HG02623 (cell line): Measurements from ENCODE around the gene PACRG.
"Not testable (repeated sequence)": the region's sequence is repeated elsewhere in the genome, so short reads cannot be mapped to it uniquely, and the experiment has no call there.

Experiments
- ATAC-seq: cut with Tn5 transposase; IDR thresholded peaks from one replicate; pipeline ENCODE4 v1.9.1; 2021; ENCODE audit warnings: moderate library complexity; ENCODE audit not compliant: unreplicated experiment

Gene PACRG

DNA sequence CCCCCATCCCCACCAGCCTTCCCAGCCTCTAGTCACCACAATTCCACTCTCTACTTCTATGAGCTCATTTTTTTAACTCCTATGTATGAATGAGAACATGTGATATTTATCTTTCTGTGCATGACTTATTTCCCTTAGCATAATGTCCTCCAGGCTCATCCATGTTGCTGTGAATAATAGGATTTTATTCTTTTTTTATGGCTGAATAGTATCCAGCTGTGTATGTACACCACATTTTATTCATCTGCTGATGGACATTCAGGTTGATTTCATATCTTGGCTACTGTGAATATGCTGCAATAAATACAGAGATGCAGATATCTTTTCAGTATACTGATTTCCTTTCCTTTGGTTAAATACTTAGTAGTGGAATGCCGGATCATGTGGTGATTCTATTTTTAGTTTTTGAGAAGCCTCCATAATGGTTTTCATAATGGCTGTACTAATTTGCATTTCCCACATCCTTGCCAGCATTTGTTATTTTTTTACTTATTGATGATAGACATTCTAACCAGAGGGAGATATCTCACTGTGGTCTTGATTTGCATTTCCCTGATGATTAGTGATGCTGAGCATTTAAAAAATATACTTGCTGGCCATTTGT lies 194.9 kb downstream of the PACRG start:
- no peak for ATAC-seq

DNA sequence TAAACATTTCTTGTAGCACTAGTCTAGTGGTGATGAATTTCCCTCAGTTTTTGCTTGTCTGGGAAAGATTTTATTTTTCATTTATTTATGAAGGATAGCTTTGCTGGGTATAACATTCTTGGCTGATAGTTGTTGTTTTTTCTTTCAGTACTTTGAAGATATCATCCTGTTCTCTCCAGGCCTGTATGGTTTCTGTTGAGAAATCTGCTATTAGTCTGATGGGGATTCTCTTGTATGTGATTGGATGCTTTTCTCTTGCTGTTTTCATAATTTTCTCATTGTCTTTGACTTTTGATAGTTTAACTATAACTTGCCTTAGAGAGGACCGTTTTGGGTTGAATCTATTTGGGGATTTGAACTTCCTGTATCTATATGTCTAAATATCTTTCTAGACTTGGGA lies 207.1 kb downstream of the PACRG start:
- ATAC-seq = no peak

DNA sequence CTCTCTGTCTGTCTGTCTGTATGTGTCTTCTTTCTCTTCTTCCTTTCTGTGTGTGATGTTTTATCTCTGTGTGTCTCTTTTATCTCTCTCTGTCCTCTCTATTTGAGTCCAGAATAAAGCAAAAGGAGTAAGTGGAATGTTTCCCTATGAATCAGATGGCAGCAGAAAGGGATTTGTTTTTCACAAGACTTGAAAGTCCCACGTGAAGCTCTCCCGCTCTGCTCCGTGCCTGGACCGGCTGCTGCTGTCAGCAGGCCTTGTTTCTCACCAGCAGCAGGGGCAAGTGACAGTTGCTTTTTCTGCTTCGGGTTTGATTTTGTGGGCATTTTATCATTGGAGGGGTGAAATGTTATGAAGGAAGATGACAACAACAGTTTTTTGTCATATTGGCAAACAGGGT lies 212.7 kb downstream of the PACRG start:
- no peak for ATAC-seq

DNA sequence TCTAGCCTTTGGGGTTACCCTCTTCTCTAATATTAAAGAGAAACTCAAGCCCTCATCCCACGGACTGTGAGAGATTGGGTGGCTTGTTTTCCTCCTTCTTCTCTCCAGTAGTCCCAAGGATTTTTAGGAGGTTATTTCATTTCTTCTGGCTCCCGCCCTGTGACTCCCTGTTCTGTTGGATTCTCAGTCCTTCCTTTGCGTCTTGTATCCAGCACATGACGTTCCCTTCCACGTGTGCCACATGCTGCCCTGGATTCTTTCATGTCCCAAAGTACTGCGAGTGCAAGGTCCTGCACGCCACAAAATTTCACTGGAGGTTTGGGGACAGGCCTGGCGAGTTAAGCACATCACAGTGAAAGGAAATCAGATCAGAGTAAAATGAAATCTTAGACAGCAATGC lies 213.4 kb downstream of the PACRG start:
- ATAC-seq = no peak

DNA sequence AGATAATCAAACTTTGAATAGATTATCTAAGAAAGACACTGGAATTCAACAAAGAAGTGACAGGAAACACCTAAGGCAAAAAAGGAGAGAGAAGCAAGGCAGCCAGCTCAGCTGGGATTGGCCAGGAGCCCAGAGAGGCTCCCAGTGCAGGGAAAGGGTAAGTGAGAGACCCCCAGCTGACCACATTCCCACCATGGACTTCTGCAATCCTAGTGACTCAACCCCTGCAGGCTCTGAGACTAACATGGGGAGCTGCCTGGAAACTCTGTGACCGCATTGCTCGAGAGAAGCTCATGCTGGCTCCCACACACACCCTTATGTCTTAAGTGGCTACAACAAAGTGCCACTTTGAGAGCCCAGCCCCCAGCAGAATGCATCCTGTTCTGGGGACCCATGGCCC lies 215.1 kb downstream of the PACRG start:
- ATAC-seq = no peak

DNA sequence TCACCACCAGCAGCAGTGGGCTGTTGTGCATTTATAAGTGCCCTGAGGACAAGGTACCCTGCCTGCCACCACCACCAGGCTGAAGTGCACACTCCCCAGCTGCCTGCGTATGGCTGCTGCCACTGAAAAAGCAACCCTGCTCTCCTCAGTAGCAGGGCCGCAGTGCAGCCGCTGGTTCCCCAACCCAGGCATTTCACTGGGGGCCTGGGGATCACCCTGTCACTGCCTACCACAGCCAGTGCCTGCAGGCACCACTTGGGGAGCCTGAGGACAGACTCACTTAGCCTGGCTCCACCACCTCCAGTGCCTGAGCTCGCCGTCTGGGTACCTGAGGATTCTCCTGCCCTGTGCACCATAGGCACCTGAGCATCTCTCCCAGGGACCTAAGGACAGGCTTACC lies 215.6 kb downstream of the PACRG start:
- ATAC-seq = no peak

DNA sequence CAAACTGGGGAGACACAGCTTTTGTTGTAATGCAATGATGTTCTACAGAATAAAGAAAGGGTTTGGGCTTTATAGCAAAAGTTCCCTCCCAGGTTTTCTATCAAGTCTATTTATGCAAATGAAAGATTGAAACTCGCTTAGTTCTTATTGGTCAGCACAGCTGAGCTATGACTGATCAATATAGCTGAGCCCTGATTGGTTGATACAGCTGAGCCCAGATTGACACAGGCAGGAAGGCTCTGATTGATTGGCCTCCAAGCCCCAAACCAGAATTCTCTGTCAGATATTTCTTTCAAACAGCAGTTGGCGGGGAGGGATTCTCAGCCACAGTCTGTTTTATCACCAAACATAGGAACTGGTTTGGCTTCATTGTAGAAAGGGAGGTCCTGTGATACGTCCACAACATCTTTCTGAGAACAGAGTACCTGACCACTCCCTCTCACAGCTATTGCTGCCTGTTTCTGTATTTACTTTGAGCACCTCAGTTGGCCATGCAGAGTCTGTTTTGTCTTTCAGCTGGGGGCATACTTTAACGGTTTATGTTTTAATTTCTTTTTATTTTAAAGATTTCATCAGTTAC lies 223.5 kb downstream of the PACRG start:
- no peak for ATAC-seq

DNA sequence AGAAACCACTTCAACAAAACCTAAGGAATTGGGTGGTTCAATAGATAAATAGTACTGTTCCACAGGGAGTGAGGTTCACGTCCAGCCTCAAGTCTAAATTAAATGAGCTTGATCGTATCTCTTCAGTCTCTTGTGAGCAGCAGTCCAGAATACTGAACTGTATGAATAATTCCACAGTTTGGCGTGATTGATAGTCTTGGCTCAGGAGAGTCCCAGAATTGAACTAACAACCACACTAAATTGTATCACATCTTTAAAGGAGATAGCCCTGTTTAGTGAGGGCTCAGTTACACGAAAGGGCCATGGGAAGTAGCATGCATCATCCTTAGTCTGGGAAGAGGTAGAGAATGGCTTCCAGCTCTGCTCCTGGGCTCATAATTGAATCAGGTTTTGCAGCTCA lies 224.6 kb downstream of the PACRG start:
- ATAC-seq = no peak

DNA sequence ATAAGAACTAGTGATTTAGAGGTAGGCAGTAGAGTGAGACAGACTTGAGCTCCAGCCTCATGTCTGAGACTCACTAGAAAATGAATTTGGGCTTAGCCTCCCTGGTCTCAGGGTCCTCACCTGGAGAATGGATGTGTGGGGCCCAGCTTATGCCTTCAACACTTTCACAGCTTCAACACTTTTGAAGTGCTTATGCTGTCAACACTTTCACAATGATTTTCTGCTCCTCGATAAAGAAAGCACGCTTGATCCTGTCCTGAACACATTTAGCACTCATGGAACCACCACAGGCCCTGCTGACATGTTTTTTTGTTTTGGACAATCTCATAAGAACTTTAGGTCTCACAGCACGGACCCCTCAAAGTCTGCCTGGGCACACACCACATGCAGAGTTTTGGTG lies 229.3 kb downstream of the PACRG start:
- ATAC-seq = no peak

DNA sequence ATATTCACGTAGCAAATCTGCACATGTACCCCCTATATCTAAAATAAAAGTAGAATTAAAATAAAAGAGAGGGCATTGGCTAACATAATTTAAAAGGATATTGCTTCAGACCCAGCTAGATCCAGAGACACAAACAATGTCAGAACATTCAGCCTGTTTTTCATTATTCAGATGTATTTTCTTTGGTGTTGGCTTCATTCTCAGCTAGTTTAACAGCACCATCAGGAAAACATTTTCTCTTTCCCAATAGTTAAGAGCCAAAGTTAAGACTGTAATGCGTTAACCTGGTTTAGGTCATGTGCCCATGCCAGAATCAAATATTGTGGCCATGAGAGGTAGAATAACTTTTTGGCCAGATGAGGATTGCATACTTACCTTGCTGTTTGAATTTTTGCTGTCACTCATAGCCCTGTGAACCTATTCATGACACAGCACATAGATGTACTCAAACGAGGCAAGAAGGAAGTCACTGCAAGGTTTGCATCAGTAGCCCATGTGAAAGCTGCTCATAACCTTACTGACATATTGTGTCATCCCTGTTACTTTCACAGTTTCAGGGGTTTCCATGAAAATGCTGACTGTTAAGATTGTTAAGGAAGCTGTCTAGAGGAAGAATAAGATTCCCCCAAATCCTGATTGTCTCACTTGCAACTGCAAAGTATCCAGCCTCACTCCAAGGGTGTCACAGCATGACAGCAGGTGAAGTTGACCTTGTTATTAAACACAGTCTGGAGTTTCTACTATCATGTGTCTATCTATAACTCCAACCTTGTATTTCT lies 233.1 kb downstream of the PACRG start:
- no peak for ATAC-seq

DNA sequence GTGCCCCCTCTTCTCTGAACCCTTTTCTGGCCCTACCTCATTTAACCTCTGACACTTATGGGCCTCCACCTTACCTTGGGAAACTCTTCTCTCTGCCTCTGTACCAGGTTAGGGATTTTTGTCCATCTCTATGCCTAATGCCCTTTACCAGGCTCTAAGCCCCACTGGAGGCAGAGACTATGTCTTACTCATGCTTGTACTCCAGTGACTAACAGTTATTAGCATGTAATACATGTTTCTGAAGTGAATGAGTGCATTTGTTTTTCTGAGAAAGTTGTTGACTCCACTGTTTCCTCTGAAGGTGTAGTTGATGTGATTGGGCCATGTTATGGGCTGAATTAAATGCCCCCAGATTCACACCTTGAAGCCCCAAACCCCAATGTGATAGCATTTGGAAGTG lies 234.3 kb downstream of the PACRG start:
- no peak for ATAC-seq

DNA sequence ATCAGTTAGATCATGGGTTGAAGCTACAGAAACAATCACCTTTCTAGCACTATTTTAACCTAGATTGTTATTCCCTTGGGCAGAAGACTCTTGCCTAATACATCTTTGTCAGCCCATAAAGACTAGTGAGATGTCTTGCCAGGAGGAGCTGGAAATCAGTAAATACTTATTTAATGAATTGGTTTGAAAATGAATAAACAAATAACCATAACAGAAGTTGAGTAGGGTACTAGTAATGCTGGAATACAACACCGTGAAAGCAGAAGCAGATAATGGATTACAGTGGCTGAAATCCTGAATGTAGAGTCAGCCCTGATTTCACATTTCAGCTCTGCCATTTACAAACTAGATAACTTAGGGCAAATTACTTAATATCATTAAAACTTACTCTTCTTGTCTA lies 236.1 kb downstream of the PACRG start:
- no peak for ATAC-seq

DNA sequence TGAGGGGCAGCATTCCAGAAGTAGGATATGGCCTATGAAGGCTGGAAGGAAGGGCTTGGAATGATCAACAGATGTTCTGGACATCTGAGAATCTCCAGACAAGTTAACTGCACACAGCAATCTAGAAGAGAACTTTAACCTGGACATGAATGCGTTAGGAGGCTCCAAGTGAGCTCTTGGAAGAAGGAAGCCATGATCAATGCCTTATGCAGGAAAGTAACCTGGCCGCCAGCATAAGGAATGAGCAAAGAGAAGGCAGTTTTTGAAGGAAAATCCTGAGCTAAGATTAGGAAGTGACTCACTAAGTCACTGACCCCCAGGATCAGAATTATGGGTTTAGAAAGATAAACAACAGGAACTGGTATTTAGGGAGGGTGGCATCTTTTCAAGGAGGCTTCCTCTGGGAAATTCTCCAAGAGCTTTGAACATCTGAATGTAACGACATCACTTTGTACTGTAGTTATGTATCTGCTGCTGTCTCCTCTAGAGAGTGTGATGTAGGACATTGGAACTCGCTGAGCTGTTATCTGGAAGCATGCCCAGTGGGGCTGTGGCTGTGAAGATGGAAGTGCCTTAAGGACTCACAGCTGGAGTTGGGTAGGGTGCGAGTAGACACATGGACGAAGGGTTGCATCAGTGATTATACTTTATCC lies 236.8 kb downstream of the PACRG start:
- ATAC-seq = no peak

DNA sequence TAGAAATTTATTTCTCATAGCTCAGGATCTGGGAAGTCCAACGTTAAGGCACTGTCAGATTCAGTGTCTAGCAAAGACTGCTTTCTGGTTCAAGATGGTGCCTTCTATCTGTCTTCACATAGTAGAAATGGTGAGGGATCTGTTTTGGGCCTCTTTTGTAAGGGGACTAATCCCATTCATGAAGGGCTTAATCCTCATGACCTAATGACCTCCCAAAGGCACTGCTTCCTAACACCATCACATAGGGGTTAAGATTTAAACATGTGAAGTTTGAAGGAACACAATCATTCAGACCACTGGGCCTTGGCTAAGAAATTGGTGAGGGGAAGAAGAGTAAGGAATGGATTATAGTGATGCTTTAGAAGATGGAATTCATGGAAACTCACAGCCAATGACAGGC lies 237.6 kb downstream of the PACRG start:
- ATAC-seq = no peak

DNA sequence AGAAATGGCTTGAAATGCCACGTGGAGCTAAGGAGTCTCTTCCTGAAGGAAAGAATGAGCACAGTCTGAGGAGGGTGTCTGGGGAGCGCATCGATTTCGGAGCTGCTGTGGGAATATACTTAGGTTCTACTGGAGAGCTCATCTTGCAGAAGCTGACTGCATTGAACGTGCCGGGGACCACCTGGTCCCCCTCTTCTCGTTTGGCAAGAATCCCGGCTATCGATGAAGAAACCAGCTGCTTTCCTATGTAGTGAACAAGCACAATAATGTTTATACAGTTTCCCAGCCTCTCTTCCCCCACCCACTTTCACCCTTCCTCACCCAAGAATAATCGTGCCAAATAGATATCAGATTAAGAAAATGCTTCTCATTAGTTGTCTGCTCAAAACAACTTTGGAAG lies 242.5 kb downstream of the PACRG start:
- ATAC-seq = no peak

DNA sequence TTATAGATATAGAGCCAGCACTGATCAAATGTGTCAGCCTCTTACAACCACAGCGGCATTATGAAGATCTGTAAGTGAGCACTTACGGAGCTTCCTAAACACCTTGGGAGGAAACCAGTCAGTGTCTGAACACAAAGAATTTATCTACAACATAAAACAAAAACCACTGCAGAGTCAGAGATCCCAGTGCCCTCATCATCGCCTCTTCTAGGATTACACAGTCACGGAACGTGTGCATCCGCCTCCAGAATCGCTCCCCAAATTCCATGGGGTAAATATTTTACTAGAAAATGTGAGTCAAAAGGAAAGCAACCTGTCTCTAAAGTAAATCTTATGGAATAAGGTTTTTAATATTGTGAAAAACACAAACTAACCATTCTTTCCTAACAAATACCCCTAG lies 243.6 kb downstream of the PACRG start:
- ATAC-seq = no peak

DNA sequence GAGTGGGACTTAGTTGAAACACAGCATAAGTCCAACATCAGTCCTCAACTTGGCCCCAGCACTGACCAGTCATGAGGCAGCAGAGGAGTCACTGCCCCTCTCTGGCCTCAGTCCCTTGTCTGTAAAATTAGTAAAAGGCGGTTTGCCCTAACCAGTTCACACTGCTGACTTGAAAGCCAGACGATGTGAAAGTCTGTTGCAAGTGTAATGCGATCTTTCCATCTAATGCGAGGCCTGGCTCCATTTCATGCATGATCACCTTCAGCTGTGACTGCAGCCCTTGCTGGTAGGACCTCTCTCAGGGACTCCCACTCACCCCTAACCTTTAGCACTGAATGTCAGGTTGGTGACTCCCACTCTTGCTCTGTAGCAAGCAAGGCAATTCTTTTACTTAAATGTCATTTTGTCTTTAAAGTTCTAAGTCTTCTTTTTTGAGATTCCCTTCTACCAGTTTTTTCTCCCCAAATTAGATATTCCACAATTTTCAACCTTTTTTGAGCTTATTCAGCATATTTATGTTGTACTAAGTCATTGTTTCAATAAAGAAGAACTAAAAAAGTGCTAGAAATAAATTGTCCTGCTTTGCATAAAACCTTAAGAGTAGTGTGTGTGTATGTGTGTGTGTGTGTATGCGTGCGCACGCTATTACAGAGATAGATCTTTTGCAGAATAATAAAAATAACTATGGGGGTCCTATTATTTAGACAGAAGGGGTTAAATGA lies 245.5 kb downstream of the PACRG start:
- no peak for ATAC-seq

DNA sequence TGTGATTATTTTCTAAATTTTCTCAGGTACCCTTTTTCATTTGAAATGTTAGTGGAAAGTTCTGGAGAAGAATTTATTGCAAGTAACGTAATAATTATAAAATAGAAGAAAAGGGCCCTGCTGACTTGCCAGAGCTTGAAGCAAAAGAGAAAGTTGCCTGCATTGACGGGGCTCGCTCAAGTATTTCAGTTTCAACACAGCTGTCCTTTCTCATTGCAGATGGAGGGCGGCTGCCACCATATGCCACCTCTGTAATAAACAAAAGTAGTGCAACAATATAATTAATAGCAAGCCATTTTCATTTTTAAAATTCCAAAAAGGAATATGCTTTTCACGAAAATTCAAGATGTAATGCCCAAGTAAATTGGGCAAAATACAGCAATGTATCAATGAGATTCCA lies 246.2 kb downstream of the PACRG start:
- ATAC-seq = no peak

DNA sequence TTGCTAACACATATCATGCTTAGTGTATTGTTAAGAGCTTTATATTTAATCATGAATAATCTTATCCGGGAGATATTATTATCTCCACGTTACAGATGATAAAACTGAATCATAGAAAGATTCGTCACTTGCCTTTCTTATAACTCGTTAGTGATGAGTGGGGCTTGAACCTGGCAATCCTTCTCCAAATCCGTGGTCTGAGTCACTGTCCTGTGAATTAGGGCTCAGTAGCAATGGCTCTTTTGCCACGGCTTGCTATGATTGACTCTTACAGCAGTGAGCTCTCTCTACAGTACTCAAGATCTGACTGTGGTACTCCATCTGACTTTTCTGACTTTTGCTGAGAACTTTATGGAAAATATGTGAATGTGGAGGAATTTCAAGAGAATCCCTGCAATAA lies 246.9 kb downstream of the PACRG start:
- ATAC-seq = no peak

DNA sequence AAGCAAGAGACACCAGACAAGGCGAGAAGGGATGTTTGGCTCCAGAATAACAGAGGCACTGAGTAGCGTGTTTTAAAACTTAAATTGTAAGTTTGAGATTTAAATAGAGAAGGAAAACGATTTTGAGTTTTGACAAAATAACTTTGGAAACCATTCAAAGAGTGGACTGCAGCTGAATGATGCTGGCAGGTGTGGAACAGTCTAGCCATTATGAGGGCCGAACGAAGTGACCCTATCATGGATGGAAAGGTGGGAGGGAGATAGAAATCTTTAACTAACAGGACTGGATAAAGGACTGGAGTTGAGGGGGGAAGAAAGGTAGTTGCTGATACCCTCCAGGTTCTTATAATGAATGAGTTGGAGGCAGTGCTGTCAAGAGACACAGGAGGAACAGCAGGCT lies 248.4 kb downstream of the PACRG start:
- ATAC-seq = no peak

DNA sequence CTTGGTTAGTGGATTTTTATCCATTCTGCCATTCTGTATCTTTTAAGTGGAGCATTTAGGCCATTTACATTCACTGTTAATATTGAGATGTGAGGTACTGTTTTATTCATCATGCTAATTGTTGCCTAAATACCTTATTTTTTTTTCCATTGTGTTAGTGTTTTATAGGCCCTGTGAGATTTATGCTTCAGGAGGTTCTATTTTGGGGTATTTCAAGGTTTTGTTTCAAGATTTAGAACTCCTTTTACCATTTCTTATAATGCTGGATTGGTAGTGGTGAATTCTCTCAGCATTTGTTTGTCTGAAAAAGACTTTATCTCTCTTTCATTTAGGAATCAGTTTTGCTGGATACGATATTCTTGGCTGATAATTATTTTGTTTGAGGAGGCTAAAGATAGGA lies 255.5 kb downstream of the PACRG start:
- ATAC-seq = not testable (repeated sequence)
